ENCODE results near the gene STXBP3.

STXBP3 gene

GRCh38 chr1:108808438-108808837 lies 62.0 kb downstream of the STXBP3 start:
- no peak for DNase-seq (ENCODE audit: low read depth)

- no peak for DNase-seq (ENCODE audit: low read depth)
Measured at GRCh38 chr1:108811611-108812010, 65.1 kb downstream of the STXBP3 start.

- no peak for DNase-seq (ENCODE audit: low read depth)
Measured at GRCh38 chr1:108813326-108813725, 66.9 kb downstream of the STXBP3 start.

GRCh38 chr1:108814343-108815125 lies 68.1 kb downstream of the STXBP3 start:
- no peak for DNase-seq (ENCODE audit: low read depth)

- DNase-seq (ENCODE audit: low read depth), result no peak
Measured at GRCh38 chr1:108815566-108815965, 69.1 kb downstream of the STXBP3 start.

- DNase-seq (ENCODE audit: low read depth), result no peak
Measured at GRCh38 chr1:108816049-108816893, 69.8 kb downstream of the STXBP3 start.

GRCh38 chr1:108817016-108817415 lies 70.5 kb downstream of the STXBP3 start:
- DNase-seq (ENCODE audit: low read depth), result no peak

GRCh38 chr1:108817811-108818210 lies 71.3 kb downstream of the STXBP3 start:
- no peak for DNase-seq (ENCODE audit: low read depth)

- DNase-seq (ENCODE audit: low read depth), result no peak
Measured at GRCh38 chr1:108819878-108820277, 73.4 kb downstream of the STXBP3 start.

GRCh38 chr1:108823632-108824031 lies 77.2 kb downstream of the STXBP3 start:
- DNase-seq (ENCODE audit: low read depth), result no peak

- no peak for DNase-seq (ENCODE audit: low read depth)
Measured at GRCh38 chr1:108824051-108824450, 77.6 kb downstream of the STXBP3 start.

- DNase-seq (ENCODE audit: low read depth), result no peak
Measured at GRCh38 chr1:108826081-108826635, 79.7 kb downstream of the STXBP3 start.

GRCh38 chr1:108828074-108828961 lies 81.8 kb downstream of the STXBP3 start:
- peak; percentile 27 for DNase-seq (ENCODE audit: low read depth)

- DNase-seq (ENCODE audit: low read depth), result no peak
Measured at GRCh38 chr1:108829498-108829916, 83.0 kb downstream of the STXBP3 start.

- DNase-seq (ENCODE audit: low read depth), result no peak
Measured at GRCh38 chr1:108830119-108831008, 83.9 kb downstream of the STXBP3 start.

GRCh38 chr1:108831225-108831624 lies 84.8 kb downstream of the STXBP3 start:
- no peak for DNase-seq (ENCODE audit: low read depth)

GRCh38 chr1:108832929-108833328 lies 86.5 kb downstream of the STXBP3 start:
- no peak for DNase-seq (ENCODE audit: low read depth)

GRCh38 chr1:108841703-108842102 lies 95.2 kb downstream of the STXBP3 start:
- no peak for DNase-seq (ENCODE audit: low read depth)

GRCh38 chr1:108842525-108843181 lies 96.2 kb downstream of the STXBP3 start:
- no peak for DNase-seq (ENCODE audit: low read depth)
